PC-3 (cell line): ENCODE measurements around the gene LRRC8A. TPM values are rescaled to one million over a fixed set of nuclear protein-coding genes. Genes with fewer than 3 reads are reported as not detected.

Experiments used
- ATAC-seq: fragments of 200-7000 bp; cut with Tn5 transposase; 2 replicates; pipeline ENCODE4 v1.9.1; 2020; ENCODE audit warnings: mild to moderate bottlenecking, moderate library complexity
- BruUV-seq: library from RNA; stranded (reverse); fragments of 400-500 nt; replicated peaks from 2 replicates; lab custom pipeline; 2021; lab: Mats Ljungman, UMichigan
- CTCF ChIA-PET: fragments of 300-600 bp; sonication (Branson Sonifier 250); formaldehyde crosslinking; loops from one replicate; lab custom pipeline; 2022; ENCODE audit warnings: antibody characterized with exemption; lab: Charles Lee
- POLR2A ChIA-PET: fragments of 300-600 bp; sonication (Branson Sonifier 250); formaldehyde crosslinking; loops from one replicate; lab custom pipeline; 2022; ENCODE audit warnings: antibody characterized with exemption; ENCODE audit not compliant: unreplicated experiment; lab: Charles Lee
- DNase-seq: peaks from one replicate; pipeline ENCODE4 v3.0.0-alpha.2; 2015
- H2AFZ ChIP-seq: fragments of 300-600 bp; sonication (generic); 2 replicates; pipeline ENCODE4 v1.6.0; 2016; ENCODE audit warnings: antibody characterized with exemption, low read length
- H3F3A ChIP-seq: fragments of 300-600 bp; sonication (generic); one replicate; pipeline ENCODE4 v1.6.0; 2017; ENCODE audit warnings: antibody characterized with exemption, low read length, control low read depth, mild to moderate bottlenecking; ENCODE audit not compliant: unreplicated experiment
- H3K27ac ChIP-seq: fragments of 300-600 bp; sonication (generic); 2 replicates; pipeline ENCODE4 v1.5.1; 2016; ENCODE audit warnings: mild to moderate bottlenecking, low read length
- H3K27me3 ChIP-seq: fragments of 300-600 bp; sonication (generic); 2 replicates; pipeline ENCODE4 v1.6.1; 2016; ENCODE audit warnings: low read length, mixed read lengths
- H3K36me3 ChIP-seq: fragments of 300-600 bp; sonication (generic); 2 replicates; pipeline ENCODE4 v1.6.1; 2016; ENCODE audit warnings: low read depth, mixed run types, low read length, mixed read lengths
- H3K4me1 ChIP-seq: fragments of 300-600 bp; sonication (generic); 2 replicates; pipeline ENCODE4 v1.5.1; 2016; ENCODE audit warnings: low read length; ENCODE audit not compliant: insufficient read depth
- H3K4me2 ChIP-seq: fragments of 300-600 bp; sonication (generic); 2 replicates; pipeline ENCODE4 v1.6.0; 2016; ENCODE audit warnings: low read length
- H3K4me3 ChIP-seq: fragments of 300-600 bp; sonication (generic); 2 replicates; pipeline ENCODE4 v1.5.1; 2016; ENCODE audit warnings: mild to moderate bottlenecking, low read length, mixed read lengths
- H3K79me2 ChIP-seq: fragments of 300-600 bp; sonication (generic); 2 replicates; pipeline ENCODE4 v1.6.1; 2017; ENCODE audit warnings: low read length, mixed read lengths
- H3K9ac ChIP-seq: fragments of 300-600 bp; sonication (generic); 2 replicates; pipeline ENCODE4 v1.6.0; 2016; ENCODE audit warnings: mild to moderate bottlenecking, low read length
- H3K9me2 ChIP-seq: fragments of 300-600 bp; sonication (generic); replicated peaks from 2 replicates; pipeline ENCODE4 v1.6.1; 2016; ENCODE audit warnings: mixed run types, low read length, mixed read lengths
- H3K9me3 ChIP-seq: fragments of 300-600 bp; sonication (generic); 2 replicates; pipeline ENCODE4 v1.6.1; 2016; ENCODE audit warnings: low read length, mixed read lengths
- H4K20me1 ChIP-seq: fragments of 300-600 bp; sonication (generic); 2 replicates; pipeline ENCODE4 v1.6.1; 2016; ENCODE audit warnings: low read length, mixed read lengths
- CTCF ChIP-seq: fragments of 300-600 bp; sonication (generic); conservative IDR thresholded peaks from 2 replicates; pipeline ENCODE4 v1.5.1; 2017; ENCODE audit warnings: antibody characterized with exemption, low read depth, mild to moderate bottlenecking, low read length
- EZH2 ChIP-seq: fragments of 300-600 bp; sonication (generic); IDR thresholded peaks from one replicate; pipeline ENCODE4 v1.6.1; 2017; ENCODE audit warnings: antibody characterized with exemption, mild to moderate bottlenecking, low read length; ENCODE audit not compliant: unreplicated experiment
- EZH2phosphoT487 ChIP-seq: fragments of 300-600 bp; sonication (generic); IDR thresholded peaks from 2 replicates; pipeline ENCODE4 v1.6.1; 2018; ENCODE audit warnings: mild to moderate bottlenecking, antibody characterized with exemption, low read length, borderline replicate concordance
- intact Hi-C: fragments of 100-400 bp; cut with micrococcal nuclease; formaldehyde crosslinking; loops from 2 replicates; pipeline ENCODE4 v1.9.0; 2023
- total RNA-seq: library from RNA; depleted of rRNA; stranded (reverse); fragments of >200 nt; gene quantifications from 2 replicates; pipeline ENCODE4 v1.2.3, GENCODE V29; 2014

The LRRC8A gene
- total RNA-seq, 1 experiment from 2014 or later: 65.5 TPM

GRCh38 chr9:128884164-128884563 is 2.2 kb downstream of the LRRC8A start:
- H3K9ac ChIP-seq: no peak overlapping the region
- intact Hi-C loops: loop anchor here (5.0 kb wide), 1 partner anchor 33 kb away; no protein-coding TSS in a partner anchor
- TF ChIP-seq EZH2: no peak
- no peak for TF ChIP-seq EZH2phosphoT487
- no peak for TF ChIP-seq CTCF
- DNase-seq: no peak
- H3K9me3 ChIP-seq: no peaks in the 10 kb centered on the region
- no peaks in the 10 kb centered on the region for H3K9me2 ChIP-seq
- peaks cover 18% of the 10 kb centered on the region for H3K36me3 ChIP-seq
- peak overlapping the region; percentile 100; the same call in 1 of the 2 replicates for H3K4me3 ChIP-seq
- ChIA-PET CTCF (no interaction called here), POLR2A (no interaction called here)
- peaks cover 20% of the 10 kb centered on the region for H3K4me1 ChIP-seq
- H3K4me2 ChIP-seq: peak overlapping the region; percentile 99
- no TSS peak for BruUV-seq
- peaks cover 84% of the 10 kb centered on the region for H3K79me2 ChIP-seq
- no peaks in the 10 kb centered on the region for H3K27me3 ChIP-seq
- H3F3A ChIP-seq: no peaks in the 10 kb centered on the region
- H3K27ac ChIP-seq: no peak overlapping the region
- H4K20me1 ChIP-seq: peaks cover 11% of the 10 kb centered on the region
- no peak overlapping the region for H2AFZ ChIP-seq
- ATAC-seq: no peak

- H3K9me3 ChIP-seq: no peaks in the 10 kb centered on the region
- H3K4me3 ChIP-seq: no peak overlapping the region
- H3K4me1 ChIP-seq: peaks cover 20% of the 10 kb centered on the region
- ChIA-PET CTCF (no interaction called here), POLR2A (no interaction called here)
- peaks cover 11% of the 10 kb centered on the region for H4K20me1 ChIP-seq
- H3K4me2 ChIP-seq: no peak overlapping the region
- H3K36me3 ChIP-seq: peaks cover 18% of the 10 kb centered on the region
- DNase-seq (no peak), ATAC-seq (no peak)
- peaks cover 79% of the 10 kb centered on the region for H3K79me2 ChIP-seq
- BruUV-seq: no TSS peak
- no peaks in the 10 kb centered on the region for H3F3A ChIP-seq
- intact Hi-C loops: no loop called here
- H3K27me3 ChIP-seq: no peaks in the 10 kb centered on the region
- no peak overlapping the region for H2AFZ ChIP-seq
- TF ChIP-seq EZH2 (no peak), EZH2phosphoT487 (no peak), CTCF (no peak)
- no peaks in the 10 kb centered on the region for H3K9me2 ChIP-seq
- no peak overlapping the region for H3K27ac ChIP-seq
- H3K9ac ChIP-seq: no peak overlapping the region
These were observed 3.4 kb downstream of the LRRC8A start for GRCh38 chr9:128885376-128885775.

GRCh38 chr9:128885798-128886197 is 3.9 kb downstream of the LRRC8A start:
- peaks cover 11% of the 10 kb centered on the region for H4K20me1 ChIP-seq
- no peaks in the 10 kb centered on the region for H3K27me3 ChIP-seq
- BruUV-seq: no TSS peak
- CTCF ChIA-PET: no interaction called here
- no peak overlapping the region for H3K4me2 ChIP-seq
- H3K27ac ChIP-seq: no peak overlapping the region
- H3K9me2 ChIP-seq: no peaks in the 10 kb centered on the region
- peaks cover 18% of the 10 kb centered on the region for H3K36me3 ChIP-seq
- H3K4me3 ChIP-seq: no peak overlapping the region
- POLR2A ChIA-PET: no interaction called here
- peaks cover 79% of the 10 kb centered on the region for H3K79me2 ChIP-seq
- H3K9ac ChIP-seq: no peak overlapping the region
- DNase-seq: no peak
- H3K9me3 ChIP-seq: no peaks in the 10 kb centered on the region
- no peak for ATAC-seq
- H3K4me1 ChIP-seq: peaks cover 20% of the 10 kb centered on the region
- TF ChIP-seq EZH2 (no peak), CTCF (no peak), EZH2phosphoT487 (no peak)
- H2AFZ ChIP-seq: no peak overlapping the region
- intact Hi-C loops: no loop called here
- H3F3A ChIP-seq: no peaks in the 10 kb centered on the region
